GM21367 (cell line): ENCODE results near the gene GARRE1.

Source experiments
- ATAC-seq: cut with Tn5 transposase; IDR thresholded peaks from one replicate; pipeline ENCODE4 v1.9.1; 2021; ENCODE audit not compliant: unreplicated experiment

Gene GARRE1

GRCh38 chr19:34284505-34284904 is 30.2 kb downstream of the GARRE1 start:
- ATAC-seq, result no peak

- ATAC-seq, result no peak
Observed at GRCh38 chr19:34287662-34288140, 33.3 kb downstream of the GARRE1 start.

GRCh38 chr19:34288381-34288780 is 34.0 kb downstream of the GARRE1 start:
- no peak for ATAC-seq

GRCh38 chr19:34291235-34291634 is 36.9 kb downstream of the GARRE1 start:
- no peak for ATAC-seq

GRCh38 chr19:34295103-34295502 is 40.7 kb downstream of the GARRE1 start:
- ATAC-seq, result no peak

- no peak for ATAC-seq
Observed at GRCh38 chr19:34298891-34299520, 44.7 kb downstream of the GARRE1 start.

GRCh38 chr19:34299576-34299975 is 45.2 kb downstream of the GARRE1 start:
- ATAC-seq, result no peak

- no peak for ATAC-seq
Observed at GRCh38 chr19:34300380-34300779, 46.0 kb downstream of the GARRE1 start.

GRCh38 chr19:34300962-34301361 is 46.6 kb downstream of the GARRE1 start:
- ATAC-seq, result no peak
